ENCODE measurements around the gene KNCN.

Gene KNCN

GRCh38 chr1:46558966-46559365, 7.5 kb upstream of the KNCN start:
- no peak for DNase-seq (ENCODE audit: extremely low read depth, low read depth)
- H3K4me3 ChIP-seq (replicated peaks; ENCODE audit: low read depth, low read length) = no peak overlapping the region
- TF ChIP-seq CTCF (IDR thresholded peaks at IDR 0.05; ENCODE audit: low read depth, low read length, missing control alignments) = no peak

- DNase-seq (ENCODE audit: extremely low read depth, low read depth) = no peak
- no peak for TF ChIP-seq CTCF (IDR thresholded peaks at IDR 0.05; ENCODE audit: low read depth, low read length, missing control alignments)
Measured at GRCh38 chr1:46558141-46558963, 6.9 kb upstream of the KNCN start.

GRCh38 chr1:46557403-46557802, 6.0 kb upstream of the KNCN start:
- no peak for TF ChIP-seq CTCF (IDR thresholded peaks at IDR 0.05; ENCODE audit: low read depth, low read length, missing control alignments)
- H3K4me3 ChIP-seq (replicated peaks; ENCODE audit: low read depth, low read length) = no peak overlapping the region
- DNase-seq (ENCODE audit: extremely low read depth, low read depth) = no peak

More at GRCh38 chr1:46558141-46558963, 6.9 kb upstream of the KNCN start:
- no peak overlapping the region for H3K4me3 ChIP-seq (replicated peaks; ENCODE audit: low read depth, low read length)

- TF ChIP-seq CTCF (IDR thresholded peaks at IDR 0.05; ENCODE audit: low read depth, low read length, missing control alignments) = no peak
- no peak for DNase-seq (ENCODE audit: extremely low read depth, low read depth)
- no peak overlapping the region for H3K4me3 ChIP-seq (replicated peaks; ENCODE audit: low read depth, low read length)
Measured at GRCh38 chr1:46556822-46557221, 5.4 kb upstream of the KNCN start.

- no peak for DNase-seq (ENCODE audit: extremely low read depth, low read depth)
- TF ChIP-seq CTCF (IDR thresholded peaks at IDR 0.05; ENCODE audit: low read depth, low read length, missing control alignments) = no peak
- H3K4me3 ChIP-seq (replicated peaks; ENCODE audit: low read depth, low read length) = no peak overlapping the region
Measured at GRCh38 chr1:46555826-46556619, 4.6 kb upstream of the KNCN start.

GRCh38 chr1:46554597-46555381, 3.3 kb upstream of the KNCN start:
- no peak for DNase-seq (ENCODE audit: extremely low read depth, low read depth)
- no peak overlapping the region for H3K4me3 ChIP-seq (replicated peaks; ENCODE audit: low read depth, low read length)
- no peak for TF ChIP-seq CTCF (IDR thresholded peaks at IDR 0.05; ENCODE audit: low read depth, low read length, missing control alignments)

Measured in HFF-Myc (cell line).